GM03348 (cell line): ENCODE measurements around the gene SPRED2.

Experiments
- DNase-seq: peaks from one replicate; pipeline ENCODE4 v3.0.0; 2012; ENCODE audit warnings: low spot score

SPRED2 gene

DNA sequence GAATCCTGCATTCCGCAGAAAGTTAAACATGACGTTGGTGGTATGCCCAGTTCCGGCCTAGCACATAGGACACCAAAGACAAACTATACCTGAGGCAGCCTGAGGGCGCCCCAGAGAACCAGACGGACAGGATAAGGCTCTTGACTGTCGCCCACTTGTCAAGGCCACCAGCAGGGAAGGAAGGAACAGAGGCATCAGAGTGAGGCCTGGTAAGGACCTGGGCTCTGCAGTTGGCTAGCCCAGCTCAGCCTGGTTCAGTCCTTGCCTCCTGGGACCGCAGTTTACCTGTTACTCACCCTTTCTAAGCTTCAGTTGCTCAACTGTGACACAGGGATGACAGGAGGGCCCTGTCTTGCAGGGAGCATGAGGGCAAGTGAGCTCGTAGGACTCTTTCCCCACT, 122.7 kb downstream of the SPRED2 start:
- DNase-seq, result no peak

DNA sequence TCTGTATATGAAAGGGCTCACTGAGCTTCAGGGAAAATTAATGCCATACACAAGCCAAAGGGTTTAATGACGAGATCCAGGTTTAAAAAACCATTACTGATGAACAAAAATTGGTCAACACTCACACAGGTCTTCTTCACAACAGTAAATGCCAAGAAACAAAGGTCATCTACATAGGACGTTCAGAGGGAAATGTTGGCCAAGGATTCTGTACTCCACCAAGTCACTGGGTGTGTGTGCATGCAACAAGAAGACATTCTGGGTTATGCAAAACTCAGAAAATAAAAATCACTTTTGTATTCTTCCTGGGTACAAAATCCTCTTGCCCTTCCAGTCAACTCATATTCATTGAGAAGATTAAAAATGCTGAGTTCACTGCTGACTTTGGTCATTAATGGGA, 126.5 kb downstream of the SPRED2 start:
- DNase-seq, result no peak

DNA sequence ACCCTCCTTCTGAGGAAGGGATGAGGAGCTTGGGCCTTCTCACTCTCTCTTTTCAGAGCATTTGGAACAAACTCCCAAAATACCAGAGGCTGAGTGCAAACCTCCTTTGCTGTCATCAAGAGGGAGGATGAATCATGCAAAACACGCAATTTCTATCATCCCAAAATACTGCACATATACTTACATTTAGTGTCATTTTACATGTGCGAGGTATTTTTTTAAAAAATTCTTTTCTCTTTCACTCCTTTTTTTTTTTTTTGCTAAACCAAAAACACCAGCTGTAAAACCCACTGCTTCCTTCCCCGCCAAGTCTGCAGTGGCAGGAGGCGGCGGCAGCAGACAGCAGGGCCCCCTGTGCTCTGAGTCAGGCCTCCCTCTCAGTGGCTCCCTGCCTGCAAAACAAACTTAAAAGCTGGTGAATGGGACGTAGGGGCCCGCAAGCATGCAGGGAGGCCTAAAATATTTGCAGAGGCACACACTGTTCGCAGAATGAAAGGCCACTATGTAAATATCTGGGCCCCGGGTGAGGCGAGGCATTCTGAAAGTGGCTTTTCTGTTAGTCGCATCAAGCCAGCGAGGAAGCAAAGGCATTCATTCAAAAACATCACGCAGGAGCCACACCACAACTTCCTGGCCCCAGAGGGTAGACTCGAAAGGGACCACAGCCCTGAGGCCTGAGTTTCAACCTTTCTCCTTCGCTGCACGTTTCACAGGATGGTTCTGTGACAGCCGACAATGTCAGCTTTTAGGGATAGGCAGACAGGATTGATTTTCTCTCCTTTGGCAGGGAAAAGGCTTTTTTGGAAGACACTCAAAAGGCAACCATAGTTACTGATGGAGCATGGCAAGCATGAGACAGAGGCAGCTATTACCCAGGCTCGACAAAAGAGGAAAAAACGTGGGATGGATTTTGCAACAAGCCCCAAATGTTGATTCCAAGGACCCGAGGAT, 131.4 kb downstream of the SPRED2 start:
- peak; percentile 91 for DNase-seq

DNA sequence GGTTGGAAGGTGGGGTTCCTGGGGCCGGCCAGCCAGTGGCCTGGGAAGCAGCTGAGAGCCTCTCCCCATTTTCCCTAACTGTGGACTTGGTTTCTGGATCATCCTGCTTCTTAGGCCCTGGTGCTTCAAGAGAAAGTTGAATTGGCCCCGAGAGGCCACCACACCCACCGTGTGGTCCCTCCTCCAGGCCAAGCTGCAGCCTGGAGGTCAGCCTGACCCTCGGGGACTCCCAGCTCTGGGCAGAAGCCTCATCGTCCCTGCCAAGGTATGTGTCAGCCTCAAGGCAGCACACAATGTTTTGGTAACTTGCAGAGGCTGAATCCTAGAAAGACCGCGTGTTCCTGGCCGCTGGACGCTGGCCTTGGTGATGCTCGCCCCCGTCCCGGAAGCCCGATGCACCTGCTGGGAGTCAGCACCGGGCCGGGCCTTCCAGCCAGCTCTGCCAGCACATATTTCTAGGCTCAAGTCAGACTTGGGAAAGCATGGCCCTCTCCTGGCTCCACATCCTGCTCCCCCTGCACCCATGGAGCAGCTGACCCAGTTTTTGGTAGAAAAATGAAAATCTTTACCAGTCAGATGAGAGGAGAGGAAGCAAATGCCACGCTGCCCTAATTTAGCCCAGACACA, 132.2 kb downstream of the SPRED2 start:
- peak; percentile 81 for DNase-seq

DNA sequence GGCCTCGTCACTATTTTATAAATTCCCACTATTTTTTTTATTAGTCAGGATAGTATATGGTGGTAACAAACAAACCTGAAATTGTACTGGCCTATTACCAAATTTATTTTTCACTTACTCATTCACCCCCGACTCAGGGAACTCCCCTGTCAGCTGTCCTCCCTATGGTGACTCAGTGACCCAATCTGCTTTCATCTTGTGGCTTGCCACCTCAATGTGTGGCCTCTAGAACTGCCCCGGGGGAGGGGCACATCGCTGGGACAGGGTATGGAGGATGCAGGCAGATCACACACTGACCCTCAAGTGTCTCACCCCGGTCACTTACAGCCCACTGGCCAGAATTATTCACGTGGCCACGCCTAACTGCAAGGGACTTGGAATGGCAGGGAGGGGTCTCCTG, 133.2 kb downstream of the SPRED2 start:
- no peak for DNase-seq

DNA sequence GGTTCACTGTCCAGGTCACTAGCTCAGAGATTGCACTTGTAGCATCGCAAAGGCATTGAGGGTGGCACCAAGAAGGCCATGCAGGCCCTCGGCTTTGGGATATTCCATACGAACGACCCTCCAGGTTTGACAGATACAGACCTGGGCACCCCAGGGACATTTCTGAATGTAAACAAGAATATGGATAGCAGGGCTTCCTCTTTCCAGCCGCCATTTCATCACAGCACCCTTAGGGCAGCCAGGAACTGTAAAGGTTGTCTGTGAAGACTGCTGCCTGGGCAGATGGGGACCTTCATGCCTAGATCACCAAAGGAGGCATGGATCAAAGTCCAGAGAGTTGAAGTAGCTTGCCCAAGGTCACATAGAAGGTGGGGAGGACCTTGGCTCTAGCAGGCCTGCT, 134.3 kb downstream of the SPRED2 start:
- no peak for DNase-seq

DNA sequence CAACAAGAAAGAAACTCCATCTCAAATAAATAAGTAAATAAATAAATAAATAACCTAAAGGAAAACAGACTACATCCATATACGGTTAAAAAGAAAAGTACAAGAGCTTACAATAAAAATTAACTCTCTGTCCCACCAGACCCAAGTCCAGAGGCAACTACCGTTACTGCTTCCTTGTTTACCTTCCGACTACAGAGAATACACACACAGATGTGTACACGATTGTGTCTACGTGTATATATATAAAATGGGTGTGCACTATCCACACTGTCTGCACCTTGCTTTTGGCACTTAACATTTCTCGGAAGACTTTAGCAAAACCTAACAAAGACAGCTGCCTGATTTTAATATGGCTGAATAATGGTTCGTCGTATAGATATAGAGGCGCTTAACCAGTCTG, 134.9 kb downstream of the SPRED2 start:
- DNase-seq, result no peak

DNA sequence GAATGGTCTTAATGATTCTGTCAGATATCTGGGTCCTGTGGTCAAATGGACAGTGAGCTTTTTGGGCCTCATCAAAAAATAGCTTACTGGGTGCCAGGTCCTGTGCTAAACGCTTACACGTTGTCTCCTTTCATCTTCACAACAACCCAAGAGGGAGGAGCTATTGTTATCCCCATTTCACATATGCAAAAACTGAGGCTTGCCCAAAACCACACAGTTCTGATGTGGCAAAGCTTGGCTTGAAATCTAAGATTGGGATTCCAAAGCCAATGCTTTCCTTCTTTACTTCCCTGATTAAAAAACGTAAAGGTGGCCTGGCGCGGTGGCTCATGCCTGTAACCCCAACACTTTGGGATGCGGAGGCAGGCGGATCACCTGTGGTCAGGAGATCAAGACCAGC, 135.4 kb downstream of the SPRED2 start:
- no peak for DNase-seq

DNA sequence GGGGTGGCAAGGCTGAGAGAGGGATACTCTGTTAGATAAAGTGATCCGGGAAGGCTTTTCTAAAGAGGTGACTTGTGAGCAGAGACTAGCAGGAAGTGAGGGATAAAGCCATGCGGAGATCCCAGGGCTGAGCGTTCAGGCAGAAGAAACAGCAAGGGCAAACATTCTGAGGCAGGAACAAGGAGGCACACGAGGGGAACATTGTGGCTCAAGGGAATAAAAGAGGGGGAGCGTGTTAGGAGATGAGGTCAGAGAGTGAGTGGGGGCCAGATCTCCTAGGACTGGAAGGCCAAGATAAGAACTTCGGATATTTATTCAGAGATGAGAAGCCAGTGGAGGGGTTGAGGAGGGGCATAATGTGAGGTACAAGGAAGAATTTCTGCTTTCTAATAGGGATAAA, 137.7 kb downstream of the SPRED2 start:
- DNase-seq, result no peak

DNA sequence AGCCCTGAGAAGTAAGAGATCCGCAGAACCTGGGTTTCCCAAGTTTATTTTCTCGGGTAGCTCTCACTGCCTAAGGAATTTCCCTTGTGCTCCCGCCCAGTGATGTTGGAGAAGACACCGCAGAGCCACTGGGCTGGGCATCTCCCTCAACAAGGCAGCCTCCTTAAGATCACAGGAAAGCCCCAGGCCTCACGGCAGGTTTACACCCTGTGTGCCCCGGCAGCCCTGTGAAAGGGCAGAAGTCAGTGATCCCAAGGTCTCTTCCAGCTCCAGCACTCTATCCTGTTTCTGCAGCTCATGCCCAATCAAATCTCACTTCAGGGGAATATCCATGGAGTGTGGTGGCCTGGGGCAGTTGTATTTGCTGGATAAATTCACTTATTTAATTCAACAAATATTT, 138.3 kb downstream of the SPRED2 start:
- DNase-seq, result no peak

DNA sequence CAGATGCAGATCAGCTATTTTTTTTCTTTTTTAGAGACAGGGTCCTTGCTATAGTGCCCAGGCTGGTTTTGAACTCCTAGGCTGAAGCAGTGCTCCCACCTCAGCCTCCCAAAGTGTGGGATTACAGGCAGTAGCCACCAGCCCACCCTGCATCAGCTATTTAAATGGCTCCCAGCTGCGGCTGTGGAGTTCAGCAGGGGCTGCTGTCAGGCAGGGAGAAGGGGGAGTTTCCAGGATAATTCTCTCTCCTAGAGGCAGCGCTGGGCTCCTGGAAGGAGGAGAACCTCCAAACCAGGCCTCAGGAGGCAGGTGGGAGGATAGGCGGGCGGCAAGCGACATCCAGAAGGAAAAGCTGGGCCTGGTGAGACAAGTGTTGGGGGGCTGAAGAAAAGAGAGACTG, 139.0 kb downstream of the SPRED2 start:
- DNase-seq, result no peak

DNA sequence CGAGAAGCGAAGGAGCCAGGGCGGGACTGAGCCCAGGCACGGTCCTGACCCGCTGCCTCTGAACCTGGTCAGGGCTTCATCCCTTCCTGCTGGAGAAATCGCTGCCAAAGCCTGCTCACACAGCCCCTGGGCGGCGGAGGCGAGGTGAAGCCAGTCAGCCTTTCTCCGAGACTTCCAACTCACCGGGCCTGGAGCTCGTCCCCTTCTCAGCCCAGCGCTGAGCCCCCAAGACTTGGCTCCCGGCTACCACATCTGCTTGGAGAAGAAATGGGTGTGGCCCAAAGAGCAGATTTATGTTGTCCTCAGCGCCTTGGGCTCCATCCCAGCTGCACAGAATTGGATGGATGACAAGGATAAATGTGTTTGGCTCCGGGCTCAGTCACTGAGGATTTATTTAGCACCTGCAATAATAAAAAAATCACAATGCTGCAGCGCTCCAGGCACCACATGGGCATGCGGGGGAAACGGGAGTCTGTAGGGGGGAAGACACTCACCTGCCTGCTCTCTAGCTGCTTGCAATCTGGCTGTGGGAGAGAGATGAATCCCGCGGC, 139.9 kb downstream of the SPRED2 start:
- DNase-seq, result peak; percentile 31

DNA sequence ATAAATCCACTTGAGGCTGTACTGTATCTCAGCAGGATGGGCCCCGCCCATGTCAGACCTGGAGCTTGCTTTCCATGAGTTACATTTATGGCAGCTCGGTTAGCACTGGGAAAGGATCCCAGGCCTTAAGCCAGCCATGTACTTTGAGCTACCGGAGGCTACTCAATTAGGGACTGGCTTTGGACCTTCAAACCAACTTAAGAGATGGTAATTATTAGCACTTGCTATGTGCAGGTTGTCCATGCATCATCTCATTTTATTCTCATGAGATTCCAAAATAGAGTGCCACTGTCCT, 140.3 kb downstream of the SPRED2 start:
- DNase-seq, result no peak

DNA sequence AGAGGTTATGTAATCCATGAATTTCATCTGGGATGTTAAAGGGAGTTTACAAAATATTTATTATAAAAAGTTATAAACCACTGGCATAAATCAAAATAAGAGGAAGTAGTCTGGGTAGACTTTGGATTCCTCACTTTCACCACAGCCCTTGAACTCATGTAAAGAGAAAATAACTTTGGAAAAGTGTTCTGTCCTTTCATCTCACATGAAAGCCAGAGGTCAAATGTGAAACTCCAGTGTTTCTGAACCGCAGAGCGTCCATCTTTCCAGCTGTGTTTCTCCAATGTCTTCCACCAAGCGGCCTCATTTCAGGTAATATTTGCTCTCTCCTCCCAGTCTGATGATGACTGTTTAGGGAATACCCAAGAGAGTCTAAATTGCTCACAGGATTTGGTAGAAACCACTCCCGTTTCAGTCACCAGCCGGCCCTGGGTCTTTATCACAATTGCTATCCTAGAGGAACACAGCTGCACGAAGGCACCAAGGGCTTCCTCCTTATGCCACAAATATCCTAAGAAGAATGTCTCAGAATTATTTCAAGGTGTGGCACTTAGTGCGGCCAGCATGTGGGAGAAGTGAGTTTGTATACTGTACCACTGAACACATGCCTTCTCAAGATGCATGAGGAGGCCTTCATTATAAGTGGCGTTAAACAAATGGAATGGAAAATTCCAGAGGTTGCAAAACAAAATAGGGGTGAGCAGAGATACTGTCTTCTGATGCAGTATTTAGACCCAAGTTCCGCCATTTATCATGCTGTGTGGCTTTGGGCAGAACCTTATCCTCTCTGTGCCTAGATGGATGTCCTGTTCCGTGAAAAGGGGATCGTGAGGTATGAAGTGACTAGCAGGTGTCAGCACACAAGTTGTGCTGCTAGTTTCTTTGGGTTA, 140.9 kb downstream of the SPRED2 start:
- DNase-seq, result no peak

DNA sequence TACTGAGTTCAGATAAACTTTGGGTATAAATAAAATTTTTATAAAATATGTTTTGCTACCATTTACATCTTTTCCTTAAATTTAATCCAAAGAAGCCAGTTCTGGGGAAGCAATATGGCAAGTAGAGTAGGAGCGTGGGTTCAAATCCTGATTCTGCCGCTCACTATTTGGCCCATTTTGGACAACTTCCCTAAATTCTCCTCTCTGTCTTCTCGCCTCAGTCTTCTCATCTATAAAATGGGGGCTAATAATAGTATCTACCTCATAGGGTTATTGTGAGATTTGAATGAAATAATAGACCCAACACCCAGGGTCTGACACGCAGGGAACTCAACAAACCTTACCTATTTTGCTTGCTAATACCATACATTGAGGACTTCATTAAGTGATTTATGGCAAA, 145.0 kb downstream of the SPRED2 start:
- no peak for DNase-seq

DNA sequence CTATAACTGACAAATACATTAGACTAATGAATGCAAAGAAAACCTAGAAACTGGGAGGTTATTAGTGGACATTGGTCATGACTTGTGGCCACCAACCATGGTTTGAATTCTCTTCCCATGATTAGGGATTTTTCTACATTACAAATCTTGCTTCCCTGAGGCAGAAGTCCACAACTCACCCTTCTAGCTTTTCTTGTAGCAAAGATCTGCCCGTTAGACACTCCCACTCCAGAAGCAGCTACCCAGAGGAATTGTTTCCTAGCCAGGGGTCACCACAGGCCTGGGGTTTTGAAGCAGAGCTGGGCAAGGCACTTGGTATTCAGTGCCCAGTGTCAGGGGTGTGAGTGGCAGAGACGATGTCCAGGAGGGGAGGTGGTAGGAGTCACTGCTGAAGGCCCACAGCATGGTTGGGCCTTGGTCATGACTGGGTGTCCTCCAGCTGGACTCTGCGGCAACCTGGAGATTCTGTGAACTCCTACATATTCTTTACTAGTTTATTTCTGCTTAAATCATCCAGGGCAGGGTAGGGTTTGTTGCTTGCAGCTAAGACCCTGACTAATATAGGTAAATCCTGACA, 149.8 kb downstream of the SPRED2 start:
- DNase-seq, result no peak

DNA sequence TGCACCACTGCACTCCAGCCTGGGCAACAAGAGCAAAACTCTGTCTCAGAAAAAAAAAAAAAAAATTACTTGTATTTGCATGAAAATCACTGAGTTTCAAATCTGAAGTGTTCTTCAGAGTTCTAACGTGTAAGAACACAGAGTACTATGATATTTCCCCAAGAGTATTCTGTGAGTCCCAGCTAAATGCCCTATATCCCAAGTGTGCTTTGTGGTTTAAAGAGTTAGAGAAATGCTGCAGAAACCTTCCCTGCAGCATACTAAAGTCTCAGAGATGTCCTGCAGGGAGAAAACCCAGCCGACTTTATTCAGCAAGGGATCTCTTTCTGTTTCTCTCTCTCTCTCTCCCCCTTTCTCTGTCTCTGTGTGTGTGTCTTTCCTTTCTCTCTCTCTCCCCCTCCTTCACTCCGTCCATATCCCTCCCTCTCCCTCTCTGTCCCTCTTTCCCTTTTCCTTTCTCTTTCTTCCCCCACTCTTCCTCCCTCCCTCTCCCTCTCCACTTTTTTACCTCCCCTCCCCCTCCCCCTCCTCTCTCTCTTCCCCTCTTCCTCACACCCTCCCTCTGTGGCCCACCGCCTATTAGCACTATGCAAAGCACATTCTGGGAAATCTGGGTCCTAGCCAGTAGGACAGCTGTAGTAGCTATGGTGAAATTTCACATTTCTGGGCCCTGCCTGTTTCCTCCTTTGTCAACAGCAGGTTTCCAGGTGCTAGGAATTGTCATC, 150.6 kb downstream of the SPRED2 start:
- DNase-seq, result no peak

DNA sequence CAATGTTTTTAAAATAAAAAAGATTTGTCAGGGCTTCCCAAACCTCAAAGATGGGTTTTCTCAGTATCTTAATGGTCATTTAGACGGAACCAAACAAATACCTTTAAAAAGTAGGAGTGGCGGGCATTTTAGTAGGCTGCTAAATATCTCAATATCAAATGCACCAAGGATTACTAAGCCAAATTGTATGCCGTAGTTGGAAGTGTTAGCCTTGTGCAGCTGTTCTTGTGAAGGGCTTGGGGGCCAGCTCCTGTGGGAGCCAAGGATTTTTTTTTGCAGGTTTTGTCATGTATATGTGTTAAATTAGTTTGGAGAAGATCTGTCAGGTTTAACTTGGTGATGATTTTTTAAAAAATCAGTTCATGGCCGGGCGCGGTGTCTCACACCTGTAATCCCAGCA, 152.6 kb downstream of the SPRED2 start:
- no peak for DNase-seq

DNA sequence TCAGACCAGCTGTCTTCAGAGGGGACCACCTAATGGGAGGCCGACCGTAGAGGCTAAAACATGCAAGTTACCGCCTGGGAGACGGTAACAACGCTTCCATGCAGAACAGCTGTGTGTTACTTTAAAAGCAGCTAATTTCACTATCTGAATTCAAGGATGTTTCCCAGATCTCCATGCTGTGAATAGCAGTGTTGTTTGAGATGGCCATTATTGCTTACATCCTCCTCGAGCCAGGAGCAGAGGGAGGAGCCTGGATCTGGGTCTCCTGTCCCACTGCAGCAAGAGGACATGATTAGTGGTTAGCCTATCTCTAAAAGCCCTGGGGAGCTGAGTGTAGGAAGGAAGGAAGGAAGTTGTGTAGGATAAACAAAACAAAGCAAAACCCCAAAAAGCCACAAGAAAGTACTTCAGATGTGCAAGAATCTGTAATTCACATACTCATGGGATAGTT, 153.8 kb downstream of the SPRED2 start:
- no peak for DNase-seq

DNA sequence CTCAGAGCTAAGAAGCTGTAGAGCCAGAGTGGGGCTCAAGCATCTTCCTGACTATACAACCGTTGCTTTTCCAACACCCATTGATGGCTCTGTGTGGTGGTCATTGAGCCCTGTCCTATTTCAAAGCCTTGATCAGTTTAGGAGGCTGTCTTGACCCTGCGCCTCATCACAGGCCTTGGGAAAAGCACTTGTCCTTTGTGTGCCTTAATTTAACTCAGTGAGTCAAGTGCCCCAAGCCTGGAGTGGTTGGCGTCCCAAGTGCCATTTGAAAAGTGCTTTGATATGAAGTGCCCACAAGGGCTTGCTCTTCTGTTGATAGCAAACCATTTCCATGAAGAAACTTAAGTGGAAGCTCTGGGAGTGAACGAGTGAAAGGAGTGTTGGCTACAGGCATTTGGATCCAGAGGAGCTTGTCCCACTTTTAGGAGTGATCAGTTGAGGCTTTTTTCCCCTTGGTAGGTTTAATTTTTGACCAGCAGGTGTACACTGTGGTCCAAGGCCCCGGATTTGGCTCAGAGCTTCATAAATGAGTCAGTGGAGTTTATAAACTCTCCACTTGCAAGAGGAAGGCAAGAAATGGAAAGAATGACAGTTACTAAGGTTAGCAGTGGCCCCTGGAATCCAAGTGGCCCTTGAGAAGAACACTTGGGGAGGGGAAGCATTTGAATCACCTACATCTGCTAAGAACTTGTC, 154.5 kb downstream of the SPRED2 start:
- no peak for DNase-seq

DNA sequence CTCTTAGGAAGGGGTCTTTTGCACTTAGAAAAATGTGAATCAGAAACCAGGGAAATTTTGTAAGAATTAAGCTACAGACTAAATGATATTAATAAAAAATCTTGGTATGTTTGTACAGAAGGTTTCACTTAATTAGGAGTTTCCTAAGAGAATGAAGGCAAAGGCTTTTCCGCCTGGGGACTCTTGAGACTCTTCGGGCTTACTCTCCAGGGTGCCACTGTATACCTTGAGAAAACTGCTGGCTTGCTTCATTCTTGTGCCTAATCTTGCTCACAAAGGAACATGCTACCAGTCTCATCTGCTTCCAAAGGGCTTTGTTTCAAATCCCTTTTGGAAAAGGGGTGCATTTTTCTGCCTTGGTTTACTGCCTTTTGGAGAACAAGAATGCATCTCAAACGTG, 155.3 kb downstream of the SPRED2 start:
- DNase-seq, result no peak
